ENCODE results near the gene ZFP2. TPM values are rescaled to one million over a fixed set of nuclear protein-coding genes. Genes with fewer than 3 reads are reported as not detected.

Gene ZFP2
- total RNA-seq, 2 experiments from 2014 or later, result 0.22 to 0.32 TPM

DNA sequence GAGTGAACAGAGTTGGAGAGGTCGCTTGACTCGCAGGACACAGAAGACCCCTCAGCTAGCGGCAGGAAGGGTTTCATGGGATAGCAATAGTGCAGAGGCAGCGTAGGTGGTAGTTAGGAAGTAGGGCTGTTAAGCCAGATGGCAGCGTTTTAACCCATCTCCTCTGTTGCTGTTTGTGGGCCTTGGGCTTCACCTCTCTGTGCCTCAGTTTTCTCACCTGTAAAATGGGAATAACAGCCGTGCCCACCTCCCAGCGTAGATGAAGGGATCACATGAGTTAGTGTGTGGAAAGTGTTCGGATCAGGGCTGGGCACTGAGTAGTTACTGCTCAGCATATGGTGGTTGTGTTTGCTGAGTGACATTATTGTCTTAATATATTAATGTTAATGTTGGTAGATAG lies 34.1 kb upstream of the ZFP2 start:
- TF ChIP-seq EZH2phosphoT487 (IDR thresholded peaks at IDR 0.05; ENCODE audit: borderline replicate concordance, low read depth, low read length), result no peak
- TF ChIP-seq, protein P1, sequence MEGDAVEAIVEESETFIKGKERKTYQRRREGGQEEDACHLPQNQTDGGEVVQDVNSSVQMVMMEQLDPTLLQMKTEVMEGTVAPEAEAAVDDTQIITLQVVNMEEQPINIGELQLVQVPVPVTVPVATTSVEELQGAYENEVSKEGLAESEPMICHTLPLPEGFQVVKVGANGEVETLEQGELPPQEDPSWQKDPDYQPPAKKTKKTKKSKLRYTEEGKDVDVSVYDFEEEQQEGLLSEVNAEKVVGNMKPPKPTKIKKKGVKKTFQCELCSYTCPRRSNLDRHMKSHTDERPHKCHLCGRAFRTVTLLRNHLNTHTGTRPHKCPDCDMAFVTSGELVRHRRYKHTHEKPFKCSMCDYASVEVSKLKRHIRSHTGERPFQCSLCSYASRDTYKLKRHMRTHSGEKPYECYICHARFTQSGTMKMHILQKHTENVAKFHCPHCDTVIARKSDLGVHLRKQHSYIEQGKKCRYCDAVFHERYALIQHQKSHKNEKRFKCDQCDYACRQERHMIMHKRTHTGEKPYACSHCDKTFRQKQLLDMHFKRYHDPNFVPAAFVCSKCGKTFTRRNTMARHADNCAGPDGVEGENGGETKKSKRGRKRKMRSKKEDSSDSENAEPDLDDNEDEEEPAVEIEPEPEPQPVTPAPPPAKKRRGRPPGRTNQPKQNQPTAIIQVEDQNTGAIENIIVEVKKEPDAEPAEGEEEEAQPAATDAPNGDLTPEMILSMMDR (conservative IDR thresholded peaks at IDR 0.05; ENCODE audit: low read length), result no peak
- Histone ChIP-seq H3K9me3 (ENCODE audit: low read length) (no peaks in the 10 kb centered on the region), H3K79me2 (ENCODE audit: insufficient read depth, low read depth, low read length) (no peaks in the 10 kb centered on the region), H3K9me2 (ENCODE audit: insufficient read depth, low read length) (no peaks in the 10 kb centered on the region), H3K36me3 (ENCODE audit: insufficient read depth, low read length) (peaks cover 26% of the 10 kb centered on the region), H2AFZ (ENCODE audit: low read length) (no peak overlapping the region), H3K27ac (ENCODE audit: low read depth, low read length, poor library complexity, severe bottlenecking) (no peak overlapping the region), H3K4me1 (ENCODE audit: insufficient read depth, low read length, poor library complexity, severe bottlenecking) (peaks cover 7% of the 10 kb centered on the region), H3K4me3 (ENCODE audit: low read depth, low read length, poor library complexity, severe bottlenecking) (no peak overlapping the region), H3K4me2 (ENCODE audit: low read length) (no peak overlapping the region), H4K20me1 (ENCODE audit: insufficient read depth, low read length) (no peaks in the 10 kb centered on the region)
- intact Hi-C loops (cut with micrococcal nuclease; ENCODE audit: unreplicated experiment), result no loop called here
- CTCF ChIA-PET (ENCODE audit: unreplicated experiment), result no interaction called here
- no TSS peak for BruUV-seq (replicated peaks)
- no peak for DNase-seq (ENCODE audit: low spot score)
- POLR2A ChIA-PET, result no interaction called here

DNA sequence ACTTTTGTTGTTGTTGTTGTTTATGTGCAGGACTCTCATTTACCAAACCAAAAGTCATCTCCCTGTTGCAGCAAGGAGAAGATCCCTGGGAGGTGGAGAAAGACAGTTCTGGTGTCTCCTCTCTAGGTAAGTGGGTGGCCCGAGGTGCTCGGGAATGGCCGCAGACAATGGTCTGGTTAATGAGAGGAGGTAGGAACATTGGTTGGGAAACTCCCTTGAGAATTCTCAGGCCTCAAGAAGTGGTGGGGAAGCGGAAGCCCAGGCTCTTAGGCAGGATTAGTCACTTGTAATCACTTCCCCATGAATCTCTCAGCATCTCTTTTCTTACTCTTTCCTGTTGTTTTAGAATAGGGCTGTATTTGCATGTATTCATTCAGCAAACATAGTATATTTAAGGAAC lies 28.8 kb upstream of the ZFP2 start:
- no peak overlapping the region for H2AFZ ChIP-seq (ENCODE audit: low read length)
- BruUV-seq (replicated peaks), result no TSS peak
- peaks cover 65% of the 10 kb centered on the region for H3K36me3 ChIP-seq (ENCODE audit: insufficient read depth, low read length)

DNA sequence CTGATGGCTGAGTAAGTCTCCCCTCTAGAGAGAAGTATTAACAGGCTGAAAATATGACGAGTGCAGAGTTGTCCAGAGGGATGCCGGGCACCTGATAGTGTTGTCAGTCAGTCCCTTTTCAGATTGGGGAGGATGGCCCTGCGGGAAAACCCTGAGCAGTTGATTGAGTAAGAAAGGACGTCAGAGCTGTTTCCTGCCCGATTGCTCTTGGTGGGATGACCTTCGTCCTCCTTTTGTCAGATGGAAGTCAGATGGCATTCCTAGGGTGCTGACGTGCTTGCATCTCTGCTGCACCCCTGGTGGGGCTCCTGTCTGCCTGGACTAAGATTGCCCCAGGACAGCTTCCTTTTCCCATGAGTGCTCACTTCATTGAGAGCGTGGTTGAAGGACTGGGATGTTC lies 26.1 kb upstream of the ZFP2 start:
- BruUV-seq (replicated peaks), result no TSS peak
- Histone ChIP-seq H3K36me3 (ENCODE audit: insufficient read depth, low read length) (peaks cover 79% of the 10 kb centered on the region), H3K9me3 (ENCODE audit: low read length) (peaks cover 15% of the 10 kb centered on the region), H3K79me2 (ENCODE audit: insufficient read depth, low read depth, low read length) (no peaks in the 10 kb centered on the region), H3K27ac (ENCODE audit: low read depth, low read length, poor library complexity, severe bottlenecking) (no peak overlapping the region), H3K4me2 (ENCODE audit: low read length) (no peak overlapping the region), H3K4me3 (ENCODE audit: low read depth, low read length, poor library complexity, severe bottlenecking) (no peak overlapping the region), H4K20me1 (ENCODE audit: insufficient read depth, low read length) (no peaks in the 10 kb centered on the region), H3K4me1 (ENCODE audit: insufficient read depth, low read length, poor library complexity, severe bottlenecking) (no peaks in the 10 kb centered on the region), H2AFZ (ENCODE audit: low read length) (no peak overlapping the region), H3K9me2 (ENCODE audit: insufficient read depth, low read length) (no peaks in the 10 kb centered on the region)
- CTCF ChIA-PET (ENCODE audit: unreplicated experiment), result no interaction called here
- POLR2A ChIA-PET, result no interaction called here
- TF ChIP-seq, protein P1 (conservative IDR thresholded peaks at IDR 0.05; ENCODE audit: low read length), result no peak
- TF ChIP-seq EZH2phosphoT487 (IDR thresholded peaks at IDR 0.05; ENCODE audit: borderline replicate concordance, low read depth, low read length), result no peak
- no peak for DNase-seq (ENCODE audit: low spot score)
- intact Hi-C loops (cut with micrococcal nuclease; ENCODE audit: unreplicated experiment), result no loop called here

More for the DNA sequence above, 28.8 kb upstream of the ZFP2 start:
- TF ChIP-seq, protein P1 (conservative IDR thresholded peaks at IDR 0.05; ENCODE audit: low read length), result no peak
- no peak for TF ChIP-seq EZH2phosphoT487 (IDR thresholded peaks at IDR 0.05; ENCODE audit: borderline replicate concordance, low read depth, low read length)
- no peaks in the 10 kb centered on the region for H3K4me1 ChIP-seq (ENCODE audit: insufficient read depth, low read length, poor library complexity, severe bottlenecking)
- H3K27ac ChIP-seq (ENCODE audit: low read depth, low read length, poor library complexity, severe bottlenecking), result no peak overlapping the region
- no peaks in the 10 kb centered on the region for H4K20me1 ChIP-seq (ENCODE audit: insufficient read depth, low read length)
- ChIA-PET POLR2A (no interaction called here), CTCF (ENCODE audit: unreplicated experiment) (no interaction called here)
- H3K4me3 ChIP-seq (ENCODE audit: low read depth, low read length, poor library complexity, severe bottlenecking), result no peak overlapping the region
- no peaks in the 10 kb centered on the region for H3K9me3 ChIP-seq (ENCODE audit: low read length)
- no peaks in the 10 kb centered on the region for H3K9me2 ChIP-seq (ENCODE audit: insufficient read depth, low read length)
- intact Hi-C loops (cut with micrococcal nuclease; ENCODE audit: unreplicated experiment), result no loop called here
- no peak for DNase-seq (ENCODE audit: low spot score)
- no peak overlapping the region for H3K4me2 ChIP-seq (ENCODE audit: low read length)
- no peaks in the 10 kb centered on the region for H3K79me2 ChIP-seq (ENCODE audit: insufficient read depth, low read depth, low read length)

Measured in OCI-LY7 (cell line).